H1 (cell line): ENCODE results near the gene LHX2. TPM values are rescaled to one million over a fixed set of nuclear protein-coding genes. Genes with fewer than 3 reads are reported as not detected.

Source experiments
- JUN ChIP-seq: IDR thresholded peaks from 2 replicates; pipeline ENCODE4 v1.6.1; 2011; ENCODE audit warnings: low read depth, mild to moderate bottlenecking, improper control_type of control experiment, low read length
- KDM4A ChIP-seq: IDR thresholded peaks from one replicate; pipeline ENCODE4 v1.7.1; 2012; ENCODE audit warnings: low read depth, mild to moderate bottlenecking, moderate library complexity, low read length, inconsistent platforms; ENCODE audit not compliant: severe bottlenecking
- TCF12 ChIP-seq: IDR thresholded peaks from 2 replicates; pipeline ENCODE4 v1.6.1; 2011; ENCODE audit warnings: low read depth, mild to moderate bottlenecking, low read length
- polyA plus RNA-seq, 7 experiments: library from polyadenylated mRNA; depleted of rRNA in 3 of 7; stranded (reverse) in 5 of 7; unstranded in 2 of 7; fragments of >200 nt in 5 of 7; fragments of 200-250 nt in 2 of 7; gene quantifications; 1 replicate in 5 of 7; 2 replicates in 1 of 7; 4 replicates in 1 of 7; pipeline versions ENCODE4 v1.2.1 to v1.2.3, GENCODE V29; 2011 to 2013; ENCODE audit warnings: missing spikeins in 2 of 7, mixed read lengths in 2 of 7
- total RNA-seq: library from RNA; stranded (reverse); fragmentation: NEBNext Ultra II Directional; extraction: Animal tissue kit (Norgen Biotek cat#: 25700); gene quantifications from 2 replicates; pipeline ENCODE4 v1.2.1, GENCODE V29; 2021

Gene LHX2
- total and polyA plus RNA-seq, 2 of the 8 experiments (the other 6 are each of a cell fraction or from before 2014, with no cell fraction given) = 0.11 to 0.86 TPM

DNA sequence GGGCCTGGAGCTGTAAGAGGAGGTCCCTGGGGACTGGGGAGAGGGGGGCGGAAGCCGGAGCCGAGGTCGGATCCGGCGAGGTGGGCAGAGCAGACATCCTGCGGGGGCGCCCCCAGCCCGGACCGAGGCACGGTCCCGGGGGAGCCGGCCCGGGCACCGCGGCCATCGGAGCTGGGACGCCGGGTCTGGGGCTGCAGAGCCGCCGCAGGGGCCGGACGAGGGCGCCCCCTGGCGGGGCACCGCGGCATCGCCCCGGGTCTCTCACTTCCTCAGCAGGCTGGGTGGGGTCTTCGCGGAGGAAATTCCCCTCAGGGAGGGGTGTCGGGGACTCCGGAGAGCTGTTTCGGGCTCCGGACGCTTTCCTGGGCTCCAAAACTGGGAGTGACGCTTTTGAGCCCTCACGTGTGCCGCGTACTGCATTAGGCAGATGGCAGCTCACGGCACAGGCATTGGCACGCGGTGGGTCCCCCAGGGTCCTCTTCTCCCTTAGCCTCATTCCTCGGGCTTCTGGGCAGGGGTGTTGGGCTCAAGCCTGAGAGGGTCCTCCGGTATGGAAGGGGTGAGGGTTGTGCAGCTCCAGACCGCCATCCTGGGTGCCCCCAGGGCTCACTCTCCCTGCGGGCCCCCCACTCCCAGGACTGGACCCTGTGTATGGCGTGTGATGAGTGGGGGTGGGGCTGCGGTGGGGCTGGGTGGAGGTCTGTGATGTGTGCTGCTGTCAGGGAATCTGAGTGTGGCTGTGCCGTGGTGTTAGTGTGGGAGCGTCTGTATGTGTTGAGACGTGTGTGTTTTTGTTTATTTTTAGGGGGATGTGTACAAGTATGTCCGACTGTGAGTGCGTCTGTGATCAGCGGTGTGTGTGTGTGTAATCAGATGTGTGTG lies 29.6 kb downstream of the LHX2 start (continued):
- TF ChIP-seq TCF12 (no peak), JUN (no peak), KDM4A (peak; percentile 55)
